Left lung (tissue), 10 donors: ENCODE results near the gene KIF26B. TPM values are rescaled to one million over a fixed set of nuclear protein-coding genes. Genes with fewer than 3 reads are reported as not detected.

Experiments used
- ATAC-seq: fragments of 200-7000 bp; cut with Tn5 transposase; one replicate; pipeline ENCODE4 v1.9.1; 2020; ENCODE audit warnings: moderate library complexity
- DNase-seq, 4 donors: peaks; one replicate each; pipeline ENCODE4 v3.0.0-alpha.2; 2013 to 2020
- H3K27ac ChIP-seq, 2 donors: fragments of 200-600 bp; sonication (generic) in 1 of 2; one replicate each; pipeline versions ENCODE4 v1.5.0 to v1.8.0; 2020 to 2021
- H3K27me3 ChIP-seq, 2 donors: fragments of 200-600 bp; sonication (generic) in 1 of 2; one replicate each; pipeline versions ENCODE4 v1.5.0 to v1.8.0; 2020 to 2021
- H3K36me3 ChIP-seq, 2 donors: fragments of 200-600 bp; sonication (generic) in 1 of 2; one replicate each; pipeline versions ENCODE4 v1.5.0 to v1.8.0; 2020 to 2021
- H3K4me1 ChIP-seq, 2 donors: fragments of 200-600 bp; one replicate each; pipeline ENCODE4 v1.8.0; 2021
- H3K4me3 ChIP-seq, 2 donors: fragments of 200-600 bp; sonication (generic) in 1 of 2; one replicate each; pipeline versions ENCODE4 v1.5.0 to v1.8.0; 2020 to 2021; ENCODE audit warnings: mild to moderate bottlenecking in 1 of 2
- H3K9me3 ChIP-seq, 2 donors: fragments of 200-600 bp; sonication (generic) in 1 of 2; one replicate each; pipeline versions ENCODE4 v1.5.0 to v1.8.0; 2020 to 2021
- CTCF ChIP-seq, 2 donors: fragments of 200-600 bp; sonication (generic) in 1 of 2; IDR thresholded peaks; one replicate each; pipeline versions ENCODE4 v1.5.0 to v1.8.0; 2021; ENCODE audit warnings: antibody characterized with exemption in 2 of 2
- intact Hi-C, 2 donors: fragments of 100-400 bp; cut with DNase I; formaldehyde crosslinking; loops; one replicate each; pipeline versions ENCODE4 v1.11.2 to v1.14.2; 2022
- polyA plus RNA-seq, 6 donors: library from polyadenylated mRNA; unstranded; fragments of 120-200 nt; gene quantifications; one replicate each; pipeline ENCODE4 v1.2.1, GENCODE V29; 2013; ENCODE audit not compliant: insufficient read length in 6 of 6
- total RNA-seq, 2 donors: library from RNA; stranded (reverse); fragmentation: NEBNext Ultra II Directional; extraction: Animal tissue kit (Norgen Biotek cat#: 25700); gene quantifications; one replicate each; pipeline ENCODE4 v1.2.1, GENCODE V29; 2021
- donor health status: DM: no; HTN: yes; CAD: no.
- donor health status: DM: no; HTN: no; CAD: no.

KIF26B gene
- total and polyA plus RNA-seq, 8 donors = 3.9 to 28.3 (median 6.5) TPM

GRCh38 chr1:245270063-245270462, 115.3 kb downstream of the KIF26B start:
- Histone ChIP-seq H3K36me3 (no peaks in the 10 kb centered on the region), H3K4me1 (no peaks in the 10 kb centered on the region), H3K4me3 (no peak overlapping the region), H3K27me3 (peaks cover 0 to 17% of the 10 kb centered on the region in 2 donors), H3K9me3 (peaks cover 0 to 9% of the 10 kb centered on the region in 2 donors), H3K27ac (no peak overlapping the region)
- no peak for TF ChIP-seq CTCF (IDR thresholded peaks at IDR 0.05)
- DNase-seq = no peak
- intact Hi-C loops = no loop called here
- ATAC-seq = no peak

GRCh38 chr1:245270972-245271371, 116.2 kb downstream of the KIF26B start:
- Histone ChIP-seq H3K36me3 (no peaks in the 10 kb centered on the region), H3K27ac (no peak overlapping the region), H3K27me3 (peaks cover 0 to 10% of the 10 kb centered on the region in 2 donors), H3K4me3 (no peak overlapping the region), H3K4me1 (no peaks in the 10 kb centered on the region), H3K9me3 (peaks cover 0 to 9% of the 10 kb centered on the region in 2 donors)
- intact Hi-C loops = no loop called here
- no peak for TF ChIP-seq CTCF (IDR thresholded peaks at IDR 0.05)
- ATAC-seq (no peak), DNase-seq (no peak)

- H3K27me3 ChIP-seq = peaks cover 0 to 10% of the 10 kb centered on the region in 2 donors
- ATAC-seq (no peak), DNase-seq (no peak)
- no peak overlapping the region for H3K4me3 ChIP-seq
- intact Hi-C loops = no loop called here
- peaks cover 0 to 9% of the 10 kb centered on the region in 2 donors for H3K9me3 ChIP-seq
- no peaks in the 10 kb centered on the region for H3K36me3 ChIP-seq
- TF ChIP-seq CTCF (IDR thresholded peaks at IDR 0.05) = no peak
- H3K27ac ChIP-seq = no peak overlapping the region
- H3K4me1 ChIP-seq = no peaks in the 10 kb centered on the region
Measured at GRCh38 chr1:245272676-245273075, 117.9 kb downstream of the KIF26B start.

- ATAC-seq (no peak), DNase-seq (no peak)
- Histone ChIP-seq H3K27ac (no peak overlapping the region), H3K9me3 (no peaks in the 10 kb centered on the region), H3K27me3 (peaks cover 0 to 4% of the 10 kb centered on the region in 2 donors), H3K36me3 (no peaks in the 10 kb centered on the region), H3K4me3 (no peak overlapping the region), H3K4me1 (no peaks in the 10 kb centered on the region)
- no peak for TF ChIP-seq CTCF (IDR thresholded peaks at IDR 0.05)
- intact Hi-C loops = no loop called here
Measured at GRCh38 chr1:245276445-245276844, 121.7 kb downstream of the KIF26B start.

- H3K4me1 ChIP-seq = no peaks in the 10 kb centered on the region
- H3K4me3 ChIP-seq = no peak overlapping the region
- no peaks in the 10 kb centered on the region for H3K9me3 ChIP-seq
- intact Hi-C loops = no loop called here
- peak in 1 of 2 donors; percentile 14 for TF ChIP-seq CTCF (IDR thresholded peaks at IDR 0.05)
- H3K27me3 ChIP-seq = no peaks in the 10 kb centered on the region
- no peaks in the 10 kb centered on the region for H3K36me3 ChIP-seq
- DNase-seq (no peak), ATAC-seq (peak; percentile 86)
- H3K27ac ChIP-seq = no peak overlapping the region
Measured at GRCh38 chr1:245277276-245277675, 122.5 kb downstream of the KIF26B start.
